Esophagus squamous epithelium (tissue), 5 donors: ENCODE results near the gene PPIE. TPM values are rescaled to one million over a fixed set of nuclear protein-coding genes. Genes with fewer than 3 reads are reported as not detected.

Experiments used
- DNase-seq: peaks from one replicate; lab custom pipeline; 2025; lab: John Stamatoyannopoulos, UW
- H3K27ac ChIP-seq, 4 donors: fragments of 200-600 bp; sonication (generic); one replicate each; pipeline ENCODE4 v1.5.1; 2016 to 2019; ENCODE audit warnings: mild to moderate bottlenecking in 1 of 4
- H3K27me3 ChIP-seq, 4 donors: fragments of 200-600 bp; sonication (generic); 1 replicate in 3 of 4; 2 replicates in 1 of 4; pipeline versions ENCODE4 v1.5.1 to v1.6.0; 2017 to 2021; ENCODE audit warnings: antibody characterized with exemption in 1 of 4
- H3K36me3 ChIP-seq, 3 donors: fragments of 200-600 bp; sonication (generic); one replicate each; pipeline ENCODE4 v1.5.1; 2016 to 2019
- H3K4me1 ChIP-seq, 3 donors: fragments of 200-600 bp; sonication (generic); one replicate each; pipeline ENCODE4 v1.5.1; 2017 to 2019
- H3K4me3 ChIP-seq, 4 donors: fragments of 200-600 bp; sonication (generic); 1 replicate in 3 of 4; 2 replicates in 1 of 4; pipeline ENCODE4 v1.5.1; 2016 to 2019; ENCODE audit warnings: mild to moderate bottlenecking in 2 of 4, moderate library complexity in 1 of 4
- H3K9me3 ChIP-seq, 3 donors: fragments of 200-600 bp; sonication (generic); one replicate each; pipeline ENCODE4 v1.5.1; 2016 to 2019
- POLR2A ChIP-seq, 4 donors: fragments of 450-650 bp; IDR thresholded peaks; one replicate each; pipeline ENCODE4 v1.6.1; 2017; ENCODE audit warnings: antibody characterized with exemption in 4 of 4, mild to moderate bottlenecking in 4 of 4, moderate library complexity in 3 of 4
- WGBS, 2 donors: methylation state at CpG; one replicate each; pipeline ENCODE4 v1.1.5; 2018; 5-methylcytosine and 5-hydroxymethylcytosine counted together
- intact Hi-C: fragments of 100-400 bp; cut with DNase I; formaldehyde crosslinking; loops from one replicate; pipeline ENCODE4 v1.15.0; 2022
- total RNA-seq, 4 donors: library from RNA; depleted of rRNA; stranded (reverse); fragments of >200 nt; gene quantifications; one replicate each; pipeline ENCODE4 v1.1.0, GENCODE V29; 2016
- TF ChIP-seq, protein P1 (sequence below), 6 experiments: fragments of 450-650 bp in 4 of 6; fragments of 200-600 bp in 2 of 6; sonication (generic) in 2 of 6; IDR thresholded peaks; one replicate each; pipeline ENCODE4 v1.5.1; 2016 to 2019; ENCODE audit warnings: antibody characterized with exemption in 6 of 6, mild to moderate bottlenecking in 4 of 6, moderate library complexity in 4 of 6
- donor health status: DM: yes; HTN: yes; CAD: no.

PPIE gene
- total RNA-seq, 4 donors from 2014 or later, result 13.7 to 37.1 (median 28.6) TPM

DNA sequence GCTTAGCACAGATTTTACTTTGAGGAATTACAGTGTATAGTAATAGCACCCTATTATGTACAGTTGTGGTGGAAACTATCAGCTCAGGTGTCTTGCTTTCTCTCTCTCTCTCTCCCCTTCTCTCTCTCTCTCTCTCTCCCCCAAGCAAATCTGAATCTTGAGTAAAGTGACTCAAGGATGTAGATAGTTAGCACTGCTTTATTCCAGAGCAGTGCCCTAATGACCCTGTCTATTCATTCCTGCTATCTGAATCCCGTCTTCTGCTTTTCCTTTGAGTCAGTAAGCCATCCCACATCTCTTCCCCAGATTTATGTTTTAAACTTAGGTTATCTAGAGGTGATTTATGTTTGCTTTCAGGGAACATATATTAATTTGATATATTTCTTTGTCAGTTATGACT is 42.2 kb upstream of the PPIE start:
- Histone ChIP-seq H3K4me1 (peaks cover 10 to 20% (median 12%) of the 10 kb centered on the region in 3 donors), H3K4me3 (no peak overlapping the region), H3K36me3 (no peaks in the 10 kb centered on the region), H3K27me3 (peaks cover 0 to 81% (median 4%) of the 10 kb centered on the region in 4 donors), H3K9me3 (no peaks in the 10 kb centered on the region), H3K27ac (no peak overlapping the region)
- 35 to 46% methylated on average over 1 of the region's 1 CpG for WGBS, 2 donors
- intact Hi-C loops, result no loop called here
- TF ChIP-seq, protein P1, sequence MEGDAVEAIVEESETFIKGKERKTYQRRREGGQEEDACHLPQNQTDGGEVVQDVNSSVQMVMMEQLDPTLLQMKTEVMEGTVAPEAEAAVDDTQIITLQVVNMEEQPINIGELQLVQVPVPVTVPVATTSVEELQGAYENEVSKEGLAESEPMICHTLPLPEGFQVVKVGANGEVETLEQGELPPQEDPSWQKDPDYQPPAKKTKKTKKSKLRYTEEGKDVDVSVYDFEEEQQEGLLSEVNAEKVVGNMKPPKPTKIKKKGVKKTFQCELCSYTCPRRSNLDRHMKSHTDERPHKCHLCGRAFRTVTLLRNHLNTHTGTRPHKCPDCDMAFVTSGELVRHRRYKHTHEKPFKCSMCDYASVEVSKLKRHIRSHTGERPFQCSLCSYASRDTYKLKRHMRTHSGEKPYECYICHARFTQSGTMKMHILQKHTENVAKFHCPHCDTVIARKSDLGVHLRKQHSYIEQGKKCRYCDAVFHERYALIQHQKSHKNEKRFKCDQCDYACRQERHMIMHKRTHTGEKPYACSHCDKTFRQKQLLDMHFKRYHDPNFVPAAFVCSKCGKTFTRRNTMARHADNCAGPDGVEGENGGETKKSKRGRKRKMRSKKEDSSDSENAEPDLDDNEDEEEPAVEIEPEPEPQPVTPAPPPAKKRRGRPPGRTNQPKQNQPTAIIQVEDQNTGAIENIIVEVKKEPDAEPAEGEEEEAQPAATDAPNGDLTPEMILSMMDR (IDR thresholded peaks at IDR 0.05), result no peak
- no peak for TF ChIP-seq POLR2A (IDR thresholded peaks at IDR 0.05)
- no peak for DNase-seq

DNA sequence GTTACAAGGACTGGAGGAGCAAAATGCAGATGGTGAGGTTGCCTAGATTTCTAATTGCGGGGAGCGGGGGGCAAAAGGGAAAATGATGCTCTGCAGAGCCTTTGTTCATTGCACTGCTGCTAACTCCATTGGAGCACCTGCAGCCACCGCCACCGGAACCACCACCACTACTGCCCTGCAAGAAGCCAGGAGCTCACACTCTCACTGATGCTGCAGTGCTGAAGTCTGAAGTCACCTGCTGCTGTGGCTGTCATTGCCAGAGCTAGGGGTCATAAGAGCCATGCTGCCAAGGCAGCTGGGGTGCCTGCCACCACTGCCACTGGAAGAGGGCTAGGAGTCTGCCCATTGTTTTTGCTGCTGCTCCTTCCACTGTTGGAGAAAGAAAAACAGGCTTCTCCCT is 40.1 kb upstream of the PPIE start:
- TF ChIP-seq, protein P1 (IDR thresholded peaks at IDR 0.05), result no peak
- no peak for TF ChIP-seq POLR2A (IDR thresholded peaks at IDR 0.05)
- no peak for DNase-seq

DNA sequence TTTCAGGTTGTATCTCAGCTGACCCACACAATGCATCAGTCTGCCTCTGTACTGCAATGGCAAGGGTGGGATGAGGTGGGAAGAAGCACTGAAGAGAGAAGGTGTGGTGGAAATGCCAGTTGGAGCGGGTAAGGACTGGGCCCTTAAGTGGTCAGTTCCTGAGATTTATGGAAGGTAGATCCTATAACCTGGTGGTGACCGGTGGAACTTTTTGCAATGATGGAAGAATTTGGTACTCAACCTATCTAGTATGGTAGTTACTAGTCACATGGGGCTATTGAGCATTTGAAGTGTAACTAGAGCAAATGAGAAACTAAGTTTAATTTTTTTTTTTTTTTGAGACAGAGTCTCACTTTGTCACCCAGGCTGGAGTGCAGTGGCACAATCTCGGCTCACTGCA is 39.3 kb upstream of the PPIE start:
- Histone ChIP-seq H3K9me3 (no peaks in the 10 kb centered on the region), H3K4me1 (peaks cover 0 to 5% (median 0%) of the 10 kb centered on the region in 3 donors), H3K36me3 (no peaks in the 10 kb centered on the region), H3K4me3 (no peak overlapping the region), H3K27me3 (peaks cover 0 to 54% (median 0%) of the 10 kb centered on the region in 4 donors), H3K27ac (no peak overlapping the region)
- 81 to 97% methylated on average over 3 of the region's 3 CpGs for WGBS, 2 donors
- TF ChIP-seq, protein P1 (IDR thresholded peaks at IDR 0.05), result peak in 1 of 6 experiments; percentile 5
- TF ChIP-seq POLR2A (IDR thresholded peaks at IDR 0.05), result no peak
- intact Hi-C loops, result no loop called here
- no peak for DNase-seq

More for the DNA sequence above, 40.1 kb upstream of the PPIE start:
- WGBS, 2 donors, result 71 to 85% methylated on average over 2 to 4 of the region's 4 CpGs
- Histone ChIP-seq H3K27me3 (peaks cover 0 to 60% (median 0%) of the 10 kb centered on the region in 4 donors), H3K4me1 (peaks cover 0 to 5% (median 0%) of the 10 kb centered on the region in 3 donors), H3K4me3 (no peak overlapping the region), H3K27ac (no peak overlapping the region), H3K9me3 (no peaks in the 10 kb centered on the region), H3K36me3 (no peaks in the 10 kb centered on the region)
- intact Hi-C loops, result no loop called here

DNA sequence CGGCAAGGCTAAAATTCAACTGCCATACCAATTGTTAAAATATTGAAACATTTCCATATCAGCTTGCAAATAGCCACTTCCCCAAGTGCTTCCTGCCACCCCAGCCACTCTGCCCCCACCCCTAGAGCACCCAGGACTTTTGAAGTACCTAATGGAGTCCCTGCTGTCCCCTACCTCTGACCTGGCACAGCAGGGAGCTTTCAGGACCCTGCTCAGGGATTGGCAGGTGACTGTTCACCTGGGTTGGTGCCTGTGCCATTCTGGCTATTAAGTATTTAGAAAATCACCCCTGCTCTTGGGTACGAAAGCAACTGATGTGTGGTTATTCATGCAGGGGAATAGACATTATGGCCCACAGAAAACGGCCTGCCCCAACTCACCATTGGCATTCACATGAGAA is 38.3 kb upstream of the PPIE start:
- H3K36me3 ChIP-seq, result no peaks in the 10 kb centered on the region
- WGBS, 2 donors, result 66 to 85% methylated on average over 3 of the region's 3 CpGs
- TF ChIP-seq, protein P1 (IDR thresholded peaks at IDR 0.05), result no peak
- TF ChIP-seq POLR2A (IDR thresholded peaks at IDR 0.05), result no peak
- no peak for DNase-seq
- H3K27ac ChIP-seq, result no peak overlapping the region
- H3K4me1 ChIP-seq, result peaks cover 0 to 5% (median 0%) of the 10 kb centered on the region in 3 donors
- H3K9me3 ChIP-seq, result no peaks in the 10 kb centered on the region
- peaks cover 0 to 46% (median 0%) of the 10 kb centered on the region in 4 donors for H3K27me3 ChIP-seq
- no peak overlapping the region for H3K4me3 ChIP-seq
- intact Hi-C loops, result no loop called here

DNA sequence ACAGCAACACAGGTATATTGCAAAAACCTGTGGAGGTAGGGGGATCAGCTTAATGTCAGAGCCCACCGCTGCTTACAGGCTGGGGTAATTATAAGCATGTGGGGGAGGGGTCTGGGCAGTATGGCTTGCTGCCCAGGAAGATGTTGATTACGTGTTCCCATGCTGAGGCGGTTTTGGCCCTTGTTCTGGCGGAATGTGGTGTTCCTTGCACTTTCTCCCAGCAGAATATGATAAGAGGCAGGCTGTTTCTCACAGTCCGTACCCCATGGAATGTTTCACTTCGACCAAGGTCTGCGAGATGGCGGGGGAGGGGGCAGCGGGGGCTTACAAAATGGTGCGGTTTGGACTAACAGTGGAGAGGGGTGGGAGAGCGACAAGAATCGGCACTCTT is 37.6 kb upstream of the PPIE start:
- H3K4me3 ChIP-seq, result peak overlapping the region in 1 of 4 donors; percentile 26
- WGBS, 2 donors, result 16 to 26% methylated on average over 7 to 8 of the region's 12 CpGs
- peaks cover 0 to 39% (median 0%) of the 10 kb centered on the region in 4 donors for H3K27me3 ChIP-seq
- no peak for DNase-seq
- intact Hi-C loops, result no loop called here
- no peaks in the 10 kb centered on the region for H3K9me3 ChIP-seq
- peak overlapping the region in 2 of 4 donors; percentile 61 to 70 for H3K27ac ChIP-seq
- peaks cover 0 to 5% (median 0%) of the 10 kb centered on the region in 3 donors for H3K4me1 ChIP-seq
- no peaks in the 10 kb centered on the region for H3K36me3 ChIP-seq
- TF ChIP-seq, protein P1 (IDR thresholded peaks at IDR 0.05), result no peak
- TF ChIP-seq POLR2A (IDR thresholded peaks at IDR 0.05), result no peak
